ENCODE measurements around the gene PTGDS.

DNA sequence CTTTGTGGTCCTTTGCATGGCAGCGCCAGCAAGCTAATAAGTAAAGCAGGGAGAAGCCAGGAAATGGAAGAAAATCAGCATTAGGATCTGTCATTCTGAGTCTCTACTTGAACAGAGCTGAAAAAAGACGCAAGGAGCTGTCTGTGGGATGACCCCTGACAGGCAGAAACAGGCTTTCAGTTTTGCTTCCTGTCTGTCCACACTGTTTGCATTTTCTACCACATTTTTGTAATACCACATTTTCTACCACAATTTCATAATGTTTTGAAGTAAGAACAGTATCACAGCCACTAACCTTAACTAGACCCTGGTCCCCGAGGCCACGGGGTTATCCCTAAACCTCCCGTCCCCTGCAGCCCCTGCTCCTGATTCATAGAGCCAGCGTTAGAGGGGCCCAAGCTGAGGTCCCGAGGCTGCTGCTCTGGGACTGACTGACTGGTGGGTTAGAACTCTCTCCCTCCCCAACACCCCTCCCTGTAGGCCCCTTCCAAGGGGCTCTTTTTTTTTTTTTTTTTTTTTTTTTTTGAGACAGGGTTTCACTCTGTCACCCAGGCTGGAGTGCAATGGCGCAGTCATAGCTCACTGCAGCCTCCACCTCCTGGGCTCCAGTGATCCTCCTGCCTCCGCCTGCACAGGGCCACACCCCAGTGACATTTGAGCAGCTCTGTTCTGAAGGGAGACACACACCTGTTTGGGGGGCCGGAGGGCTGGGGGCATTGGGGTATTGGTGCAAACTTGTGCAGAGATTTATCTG, 23.1 kb downstream of the PTGDS start:
- no peak for TF ChIP-seq CTCF (IDR thresholded peaks at IDR 0.05; ENCODE audit: low read depth, low read length)
- TF ChIP-seq EZH2phosphoT487 (IDR thresholded peaks at IDR 0.05; ENCODE audit: low read depth): no peak

Measured in OCI-LY3 (cell line).